HepG2 (cell line): Measurements from ENCODE around the gene C20orf144. TPM values are rescaled to one million over a fixed set of nuclear protein-coding genes. Genes with fewer than 3 reads are reported as not detected.
A peak's percentile ranks its signal among the peaks of the same experiment; 100 is the strongest.

Source experiments
- ESRRA ChIP-seq: sonication (generic); formaldehyde crosslinking; IDR thresholded peaks from 2 replicates; pipeline ENCODE4 v1.5.1; 2020; ENCODE audit warnings: mild to moderate bottlenecking, low read depth, missing genetic modification reagents
- ETS1 ChIP-seq: sonication (generic); formaldehyde crosslinking; IDR thresholded peaks from 2 replicates; pipeline ENCODE4 v1.4.0; 2020; ENCODE audit warnings: missing genetic modification reagents
- FUBP1 ChIP-seq: sonication (generic); formaldehyde crosslinking; IDR thresholded peaks from 2 replicates; pipeline ENCODE4 v1.5.1; 2020; ENCODE audit warnings: missing genetic modification reagents, mild to moderate bottlenecking, borderline replicate concordance
- GPBP1L1 ChIP-seq: sonication (generic); formaldehyde crosslinking; IDR thresholded peaks from 2 replicates; pipeline ENCODE4 v1.5.0; 2020; ENCODE audit warnings: mild to moderate bottlenecking, missing genetic modification reagents
- HBP1 ChIP-seq: IDR thresholded peaks from 2 replicates; pipeline ENCODE4 v1.6.1; 2016; ENCODE audit warnings: low read depth, control low read depth
- NFE2L1 ChIP-seq: sonication (generic); formaldehyde crosslinking; IDR thresholded peaks from 2 replicates; pipeline ENCODE4 v1.4.0; 2020; ENCODE audit warnings: missing genetic modification reagents, mild to moderate bottlenecking, borderline replicate concordance
- NONO ChIP-seq, 2 experiments: fragments of 450-650 bp in 1 of 2; sonication (generic) in 1 of 2; formaldehyde crosslinking in 1 of 2; IDR thresholded peaks in 1 of 2; conservative IDR thresholded peaks in 1 of 2; 2 replicates each; pipeline versions ENCODE4 v1.6.1 to v1.8.0; 2017 to 2022; ENCODE audit warnings: mild to moderate bottlenecking in 1 of 2, missing genetic modification reagents in 1 of 2, moderate library complexity in 1 of 2
- NR2F2 ChIP-seq: IDR thresholded peaks from 2 replicates; pipeline ENCODE4 v1.6.1; 2012; ENCODE audit warnings: low read depth, inconsistent platforms, borderline replicate concordance
- NRL ChIP-seq: sonication (generic); formaldehyde crosslinking; IDR thresholded peaks from 2 replicates; pipeline ENCODE4 v1.5.0; 2020; ENCODE audit warnings: missing genetic modification reagents, mild to moderate bottlenecking, moderate library complexity, borderline replicate concordance
- PAXIP1 ChIP-seq: sonication (generic); formaldehyde crosslinking; conservative IDR thresholded peaks from 2 replicates; pipeline ENCODE4 v1.4.0; 2020; ENCODE audit warnings: mild to moderate bottlenecking, missing genetic modification reagents, moderate library complexity
- RARA ChIP-seq: IDR thresholded peaks from 2 replicates; pipeline ENCODE4 v1.6.1; 2016; ENCODE audit warnings: missing genetic modification reagents, missing compliant biosample characterization
- TCF7L2 ChIP-seq: IDR thresholded peaks from 2 replicates; pipeline ENCODE4 v1.6.1; 2011; ENCODE audit warnings: mild to moderate bottlenecking, low read depth, low read length, moderate library complexity
- UBTF ChIP-seq: sonication (generic); formaldehyde crosslinking; IDR thresholded peaks from 2 replicates; pipeline ENCODE4 v1.4.0; 2020; ENCODE audit warnings: mild to moderate bottlenecking, missing genetic modification reagents
- ZNF292 ChIP-seq: sonication (generic); formaldehyde crosslinking; IDR thresholded peaks from 2 replicates; pipeline ENCODE4 v1.8.1; 2022; ENCODE audit warnings: mild to moderate bottlenecking, low read depth, missing genetic modification reagents, borderline replicate concordance
- ZNF557 ChIP-seq: sonication (generic); formaldehyde crosslinking; IDR thresholded peaks from 2 replicates; pipeline ENCODE4 v1.4.0; 2020; ENCODE audit warnings: missing genetic modification reagents
- polyA plus RNA-seq, 8 experiments: library from polyadenylated mRNA; depleted of rRNA in 3 of 8; stranded (reverse) in 7 of 8; unstranded in 1 of 8; fragments of >200 nt; fragmentation: Illumina TruSeq in 4 of 8; extraction: Trizol in 4 of 8; gene quantifications; 2 replicates each; pipeline versions ENCODE4 v1.2.1 to v1.2.3, GENCODE V29; 2011 to 2016; ENCODE audit warnings: low read depth in 4 of 8, missing spikeins in 1 of 8, mixed read lengths in 1 of 8; ENCODE audit not compliant: insufficient read depth in 1 of 8
- total RNA-seq, 5 experiments: library from RNA; depleted of rRNA; stranded (reverse); fragments of >200 nt; fragmentation: Illumina TruSeq; extraction: Trizol; gene quantifications; 2 replicates each; pipeline ENCODE4 v1.2.3, GENCODE V29; 2016; ENCODE audit warnings: low read depth in 1 of 5

Gene C20orf144
- total and polyA plus RNA-seq, 2 of the 13 experiments (the other 11 are each of a cell fraction or from before 2014, with no cell fraction given) = 0.09 to 0.16 TPM

DNA sequence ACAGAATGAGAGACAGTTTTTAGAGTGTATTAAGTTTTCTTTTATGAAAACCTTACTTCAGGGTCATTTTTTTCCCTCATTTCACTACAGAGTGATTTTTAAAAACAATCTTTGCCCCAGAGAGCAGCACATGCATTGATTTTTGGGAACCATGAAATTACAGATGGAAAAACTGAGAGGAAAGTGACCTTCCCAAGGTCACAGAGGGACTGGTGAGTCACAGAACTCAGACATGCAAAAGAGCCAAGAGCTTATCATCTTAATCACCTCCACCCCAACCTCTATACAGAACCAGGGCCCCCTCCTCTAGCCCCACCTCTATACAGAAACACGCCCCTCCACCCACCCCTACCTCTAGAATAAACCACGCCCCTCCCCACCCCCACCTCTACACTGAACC is 47.3 kb downstream of the C20orf144 start (continued):
- peak; percentile 79 for TF ChIP-seq PAXIP1 (CRISPR knock-in tag)
- TF ChIP-seq TCF7L2 = no peak
- TF ChIP-seq ZNF557 = no peak
- TF ChIP-seq RARA = peak; percentile 47
- TF ChIP-seq ESRRA (CRISPR knock-in tag) = peak; percentile 99
- no peak for TF ChIP-seq ZNF292 (CRISPR knock-in tag)
- no peak for TF ChIP-seq HBP1
- no peak for TF ChIP-seq ETS1 (CRISPR knock-in tag)
- TF ChIP-seq NONO (IDR thresholded peaks at IDR 0.05) = no peak
- TF ChIP-seq NONO (CRISPR knock-in tag; conservative IDR thresholded peaks at IDR 0.05) = no peak
- TF ChIP-seq FUBP1 (CRISPR knock-in tag) = no peak
- no peak for TF ChIP-seq NFE2L1 (CRISPR knock-in tag)
- no peak for TF ChIP-seq NR2F2
- no peak for TF ChIP-seq GPBP1L1 (CRISPR knock-in tag)
- no peak for TF ChIP-seq NRL
- TF ChIP-seq UBTF (CRISPR knock-in tag) = no peak
